ENCODE results near the gene TFPI. TPM values are rescaled to one million over a fixed set of nuclear protein-coding genes. Genes with fewer than 3 reads are reported as not detected.

The TFPI gene
- total and polyA plus RNA-seq, 2 experiments from 2014 or later, result 6.6 to 8.8 TPM

- no peak overlapping the region for H3K27ac ChIP-seq
These were observed 5.6 kb downstream of the TFPI start for GRCh38 chr2:187548656-187549055.

GRCh38 chr2:187547353-187547979 is 6.8 kb downstream of the TFPI start:
- H3K27ac ChIP-seq, result no peak overlapping the region
- H3K9me3 ChIP-seq (ENCODE audit: low read depth), result no peaks in the 10 kb centered on the region
- H3K4me1 ChIP-seq (ENCODE audit: low read depth), result no peaks in the 10 kb centered on the region
- H3K4me3 ChIP-seq, result no peak overlapping the region
- DNase-seq (ENCODE audit: low read depth in 1 of 2, low spot score in 1 of 2), result peak in 1 of 2 donors; percentile 95
- no peaks in the 10 kb centered on the region for H3K27me3 ChIP-seq
- no peak for TF ChIP-seq CTCF (IDR thresholded peaks at IDR 0.05; ENCODE audit: low read depth, low read length)
- no peaks in the 10 kb centered on the region for H3K36me3 ChIP-seq

More at GRCh38 chr2:187548656-187549055, 5.6 kb downstream of the TFPI start:
- no peak for DNase-seq (ENCODE audit: low read depth in 1 of 2, low spot score in 1 of 2)
- peaks cover 3% of the 10 kb centered on the region for H3K4me1 ChIP-seq (ENCODE audit: low read depth)
- no peak for TF ChIP-seq CTCF (IDR thresholded peaks at IDR 0.05; ENCODE audit: low read depth, low read length)
- no peaks in the 10 kb centered on the region for H3K9me3 ChIP-seq (ENCODE audit: low read depth)
- H3K27me3 ChIP-seq, result no peaks in the 10 kb centered on the region
- no peaks in the 10 kb centered on the region for H3K36me3 ChIP-seq
- no peak overlapping the region for H3K4me3 ChIP-seq

- TF ChIP-seq CTCF (IDR thresholded peaks at IDR 0.05; ENCODE audit: low read depth, low read length), result no peak
- Histone ChIP-seq H3K9me3 (ENCODE audit: low read depth) (no peaks in the 10 kb centered on the region), H3K4me1 (ENCODE audit: low read depth) (no peaks in the 10 kb centered on the region), H3K27me3 (no peaks in the 10 kb centered on the region), H3K36me3 (no peaks in the 10 kb centered on the region), H3K4me3 (no peak overlapping the region), H3K27ac (no peak overlapping the region)
- DNase-seq (ENCODE audit: low read depth in 1 of 2, low spot score in 1 of 2), result no peak
These were observed 7.4 kb downstream of the TFPI start for GRCh38 chr2:187546762-187547333.

- Histone ChIP-seq H3K9me3 (ENCODE audit: low read depth) (no peaks in the 10 kb centered on the region), H3K27ac (no peak overlapping the region), H3K36me3 (no peaks in the 10 kb centered on the region), H3K4me3 (no peak overlapping the region), H3K27me3 (no peaks in the 10 kb centered on the region), H3K4me1 (ENCODE audit: low read depth) (no peaks in the 10 kb centered on the region)
- TF ChIP-seq CTCF (IDR thresholded peaks at IDR 0.05; ENCODE audit: low read depth, low read length), result no peak
- DNase-seq (ENCODE audit: low read depth in 1 of 2, low spot score in 1 of 2), result peak in 1 of 2 donors; percentile 74
These were observed 8.9 kb downstream of the TFPI start for GRCh38 chr2:187545238-187545751.

- no peak overlapping the region for H3K27ac ChIP-seq
These were observed 9.7 kb downstream of the TFPI start for GRCh38 chr2:187544371-187545080.

More at GRCh38 chr2:187544371-187545080, 9.7 kb downstream of the TFPI start:
- Histone ChIP-seq H3K27me3 (no peaks in the 10 kb centered on the region), H3K36me3 (no peaks in the 10 kb centered on the region), H3K4me3 (no peak overlapping the region), H3K4me1 (ENCODE audit: low read depth) (no peaks in the 10 kb centered on the region), H3K9me3 (ENCODE audit: low read depth) (no peaks in the 10 kb centered on the region)
- no peak for TF ChIP-seq CTCF (IDR thresholded peaks at IDR 0.05; ENCODE audit: low read depth, low read length)
- peak in 1 of 2 donors; percentile 76 for DNase-seq (ENCODE audit: low read depth in 1 of 2, low spot score in 1 of 2)

Measured in cardiac muscle cell (in vitro differentiated cells and primary cell).